AG08395 (cell line): Measurements from ENCODE around the gene OR4D5.

ENCODE experiments used
- DNase-seq: peaks from one replicate; pipeline ENCODE4 v3.0.0; 2012; ENCODE audit warnings: mixed read lengths, low spot score

Gene OR4D5

GRCh38 chr11:123939317-123939716, at the start of gene OR4D5:
Gene OR4D5, plus strand, starts transcription at chr11:123939617. Its CDS starts 0 bp downstream, at chr11:123939617.
- no peak for DNase-seq

GRCh38 chr11:123892031-123892430, 47.4 kb upstream of the OR4D5 start:
- no peak for DNase-seq

- DNase-seq: no peak
Measured at GRCh38 chr11:123899792-123900191, 39.6 kb upstream of the OR4D5 start.

GRCh38 chr11:123901867-123902266, 37.5 kb upstream of the OR4D5 start, which contains the start of gene OR8D4:
Gene OR8D4, plus strand, starts transcription at chr11:123902167. Its CDS starts 4,265 bp downstream, at chr11:123906432.
- no peak for DNase-seq

- DNase-seq: no peak
Measured at GRCh38 chr11:123903932-123904331, 35.5 kb upstream of the OR4D5 start.

GRCh38 chr11:123904932-123905331, 34.5 kb upstream of the OR4D5 start:
- no peak for DNase-seq

GRCh38 chr11:123905826-123906225, 33.6 kb upstream of the OR4D5 start:
- no peak for DNase-seq

GRCh38 chr11:123920943-123921342, 18.5 kb upstream of the OR4D5 start:
- DNase-seq: no peak

- DNase-seq: no peak
Measured at GRCh38 chr11:123924027-123924426, 15.4 kb upstream of the OR4D5 start.

- no peak for DNase-seq
Measured at GRCh38 chr11:123942413-123942812, 3.0 kb downstream of the OR4D5 start.

- DNase-seq: no peak
Measured at GRCh38 chr11:123943738-123944137, 4.3 kb downstream of the OR4D5 start, which contains the start of gene OR6T1. Gene OR6T1, minus strand, starts transcription at chr11:123943838. Its CDS starts 0 bp downstream, at chr11:123943838.

GRCh38 chr11:123945132-123945531, 5.7 kb downstream of the OR4D5 start:
- DNase-seq: no peak

- no peak for DNase-seq
Measured at GRCh38 chr11:123956752-123957151, 17.3 kb downstream of the OR4D5 start.

- DNase-seq: peak; percentile 21
Measured at GRCh38 chr11:123973816-123974215, 34.4 kb downstream of the OR4D5 start.

- no peak for DNase-seq
Measured at GRCh38 chr11:123976770-123977560, 37.5 kb downstream of the OR4D5 start.

GRCh38 chr11:123977731-123978347, 38.4 kb downstream of the OR4D5 start, which contains the start of gene OR10S1:
Gene OR10S1, minus strand, starts transcription at chr11:123977781. Its CDS starts 117 bp downstream, at chr11:123977664.
- DNase-seq: no peak

- no peak for DNase-seq
Measured at GRCh38 chr11:123979311-123979710, 39.9 kb downstream of the OR4D5 start.
